Skeletal muscle tissue (tissue), 4 donors: Measurements from ENCODE around the gene MAST3. TPM values are rescaled to one million over a fixed set of nuclear protein-coding genes. Genes with fewer than 3 reads are reported as not detected.
"Not testable (repeated sequence)": the region's sequence is repeated elsewhere in the genome, so short reads cannot be mapped to it uniquely, and the experiment has no call there.

Experiments
- H3K27ac ChIP-seq: one replicate; pipeline ENCODE4 v1.7.0; 2013; ENCODE audit warnings: mild to moderate bottlenecking, low read depth, low read length, inconsistent platforms
- H3K27me3 ChIP-seq, 3 donors: one replicate each; pipeline ENCODE4 v1.7.0; 2013; ENCODE audit warnings: low read length in 3 of 3; ENCODE audit not compliant: control insufficient read depth in 3 of 3, insufficient read depth in 3 of 3
- H3K36me3 ChIP-seq, 3 donors: one replicate each; pipeline ENCODE4 v1.7.0; 2013; ENCODE audit warnings: low read length in 3 of 3; ENCODE audit not compliant: control insufficient read depth in 3 of 3, insufficient read depth in 3 of 3
- H3K4me1 ChIP-seq, 3 donors: one replicate each; pipeline ENCODE4 v1.7.0; 2013; ENCODE audit warnings: low read length in 3 of 3, mild to moderate bottlenecking in 3 of 3; ENCODE audit not compliant: control insufficient read depth in 3 of 3, insufficient read depth in 3 of 3
- H3K4me3 ChIP-seq, 3 donors: one replicate each; pipeline ENCODE4 v1.7.0; 2013; ENCODE audit warnings: low read length in 3 of 3
- H3K9ac ChIP-seq, 3 donors: one replicate each; pipeline ENCODE4 v1.7.0; 2013; ENCODE audit warnings: low read length in 3 of 3, mild to moderate bottlenecking in 3 of 3, moderate library complexity in 2 of 3, low read depth in 1 of 3
- H3K9me3 ChIP-seq, 3 donors: one replicate each; pipeline ENCODE4 v1.7.0; 2013; ENCODE audit warnings: low read length in 3 of 3; ENCODE audit not compliant: control insufficient read depth in 3 of 3
- total RNA-seq: library from RNA; depleted of rRNA; stranded (reverse); fragments of >200 nt; gene quantifications from one replicate; pipeline ENCODE4 v1.2.3, GENCODE V29; 2014
- donor health status: Osteomylitis.

MAST3 gene
- total RNA-seq, 1 donor from 2014 or later: 3.7 TPM

GRCh38 chr19:18153556-18154134, 56.1 kb downstream of the MAST3 start:
- Histone ChIP-seq H3K27ac (peak overlapping the region; percentile 91), H3K9me3 (no peaks in the 10 kb centered on the region), H3K4me3 (peak overlapping the region; percentile 74 to 87 (median 80)), H3K4me1 (peaks cover 52 to 64% (median 52%) of the 10 kb centered on the region in 3 donors), H3K27me3 (no peaks in the 10 kb centered on the region), H3K36me3 (peaks cover 0 to 9% (median 9%) of the 10 kb centered on the region in 3 donors), H3K9ac (peak overlapping the region; percentile 89 to 97 (median 91))

- H3K27ac ChIP-seq: peak overlapping the region; percentile 92
- no peaks in the 10 kb centered on the region for H3K27me3 ChIP-seq
- peaks cover 0 to 9% (median 9%) of the 10 kb centered on the region in 3 donors for H3K36me3 ChIP-seq
- H3K4me3 ChIP-seq: no peak overlapping the region
- peaks cover 59 to 71% (median 62%) of the 10 kb centered on the region in 3 donors for H3K4me1 ChIP-seq
- H3K9me3 ChIP-seq: no peaks in the 10 kb centered on the region
- H3K9ac ChIP-seq: peak overlapping the region in 2 of 3 donors; percentile 32 to 87
These were observed 57.8 kb downstream of the MAST3 start for GRCh38 chr19:18155095-18156087.

DNA sequence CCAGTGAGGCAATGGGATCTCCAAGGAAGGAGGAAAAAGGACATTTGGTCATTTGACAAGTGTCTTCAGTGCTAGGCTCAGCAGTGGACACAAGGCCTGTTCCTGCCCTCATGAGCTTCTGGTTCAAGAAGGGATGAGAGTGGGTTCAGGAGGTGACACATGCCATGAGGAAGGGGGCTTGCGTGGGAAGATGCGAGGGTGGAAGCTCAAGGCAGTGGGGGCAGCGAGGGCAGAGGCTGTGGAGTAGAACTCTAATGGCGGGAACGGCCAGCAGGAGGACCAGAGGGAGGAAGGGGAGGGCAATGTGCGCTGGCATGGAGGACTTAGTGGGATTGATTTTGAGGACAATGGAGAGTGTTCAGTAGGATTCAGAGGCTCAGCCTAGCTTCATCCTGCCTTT, 58.7 kb downstream of the MAST3 start:
- Histone ChIP-seq H3K36me3 (peaks cover 0 to 9% (median 9%) of the 10 kb centered on the region in 3 donors), H3K4me3 (peak overlapping the region in 2 of 3 donors; percentile 56 to 61), H3K9me3 (no peaks in the 10 kb centered on the region), H3K27ac (peak overlapping the region; percentile 92), H3K27me3 (no peaks in the 10 kb centered on the region), H3K4me1 (peaks cover 61 to 73% (median 64%) of the 10 kb centered on the region in 3 donors), H3K9ac (peak overlapping the region; percentile 73 to 87 (median 74))

GRCh38 chr19:18156841-18157464, 59.4 kb downstream of the MAST3 start:
- Histone ChIP-seq H3K9ac (peak overlapping the region; percentile 73 to 87 (median 74)), H3K36me3 (peaks cover 4 to 13% (median 11%) of the 10 kb centered on the region in 3 donors), H3K4me3 (peak overlapping the region; percentile 56 to 61 (median 56)), H3K27me3 (no peaks in the 10 kb centered on the region), H3K9me3 (no peaks in the 10 kb centered on the region), H3K4me1 (peaks cover 63 to 72% (median 64%) of the 10 kb centered on the region in 3 donors), H3K27ac (peak overlapping the region; percentile 92)

GRCh38 chr19:18157465-18158063, 60.0 kb downstream of the MAST3 start:
- Histone ChIP-seq H3K4me1 (peaks cover 59 to 71% (median 63%) of the 10 kb centered on the region in 3 donors), H3K36me3 (peaks cover 5 to 18% (median 15%) of the 10 kb centered on the region in 3 donors), H3K9me3 (no peaks in the 10 kb centered on the region), H3K27ac (peak overlapping the region; percentile 92), H3K4me3 (peak overlapping the region; percentile 49 to 56 (median 56)), H3K9ac (peak overlapping the region; percentile 73 to 87 (median 74)), H3K27me3 (no peaks in the 10 kb centered on the region)

DNA sequence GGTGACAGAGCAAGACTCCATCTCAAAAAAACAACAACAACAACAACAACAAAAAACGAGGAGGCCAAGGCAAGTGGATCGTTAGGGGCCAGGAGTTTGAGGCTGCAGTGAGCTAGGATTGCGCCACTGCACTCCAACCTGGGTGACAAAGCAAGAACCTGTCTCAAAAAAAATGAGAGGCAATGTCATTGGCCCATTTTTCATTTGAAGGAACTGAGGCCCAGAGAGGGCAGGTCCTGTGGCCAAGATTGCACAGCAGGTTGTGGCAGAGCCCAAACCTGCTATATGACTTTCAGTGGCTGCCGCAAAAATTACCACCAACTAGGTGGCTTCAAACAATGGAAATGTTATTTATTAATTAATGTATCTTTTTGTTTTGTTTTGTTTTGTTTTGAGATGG, 60.9 kb downstream of the MAST3 start:
- H3K27me3 ChIP-seq: no peaks in the 10 kb centered on the region
- no peak overlapping the region for H3K4me3 ChIP-seq
- peaks cover 13 to 26% (median 23%) of the 10 kb centered on the region in 3 donors for H3K36me3 ChIP-seq
- H3K9ac ChIP-seq: no peak overlapping the region
- H3K9me3 ChIP-seq: no peaks in the 10 kb centered on the region
- peaks cover 58 to 69% (median 61%) of the 10 kb centered on the region in 3 donors for H3K4me1 ChIP-seq
- H3K27ac ChIP-seq: no peak overlapping the region

DNA sequence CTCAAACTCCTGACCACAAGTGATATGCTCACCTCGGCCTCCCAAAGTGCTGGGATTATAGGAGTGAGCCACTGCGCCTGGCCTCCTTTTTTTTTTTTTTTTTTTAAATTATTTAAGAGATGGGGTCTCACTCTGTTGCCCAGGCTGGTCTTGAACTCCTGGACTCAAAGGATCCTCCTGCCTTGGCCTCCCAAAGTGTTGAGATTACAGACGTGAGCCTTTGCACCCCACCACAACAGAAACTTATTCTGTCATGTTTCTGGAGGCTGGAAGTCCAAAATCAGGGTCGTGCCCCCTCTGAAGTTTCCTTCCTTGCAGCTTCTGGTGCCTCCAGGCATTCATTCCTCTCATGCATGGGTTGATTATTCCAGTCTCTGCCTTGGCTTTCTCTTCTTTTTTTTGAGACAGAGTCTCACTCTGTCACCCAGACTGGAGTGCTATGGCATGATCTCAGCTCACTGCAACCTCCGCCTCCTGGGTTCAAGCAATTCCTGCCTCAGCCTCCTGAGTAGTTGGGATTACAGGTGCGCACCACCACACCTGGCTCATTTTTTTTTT, 61.6 kb downstream of the MAST3 start:
- not testable (repeated sequence) for H3K27ac ChIP-seq, H3K27me3 ChIP-seq, H3K4me3 ChIP-seq, H3K9ac ChIP-seq, H3K9me3 ChIP-seq
- H3K36me3 ChIP-seq: peaks cover 16 to 28% (median 25%) of the 10 kb centered on the region in 3 donors
- H3K4me1 ChIP-seq: peaks cover 53 to 63% (median 57%) of the 10 kb centered on the region in 3 donors

DNA sequence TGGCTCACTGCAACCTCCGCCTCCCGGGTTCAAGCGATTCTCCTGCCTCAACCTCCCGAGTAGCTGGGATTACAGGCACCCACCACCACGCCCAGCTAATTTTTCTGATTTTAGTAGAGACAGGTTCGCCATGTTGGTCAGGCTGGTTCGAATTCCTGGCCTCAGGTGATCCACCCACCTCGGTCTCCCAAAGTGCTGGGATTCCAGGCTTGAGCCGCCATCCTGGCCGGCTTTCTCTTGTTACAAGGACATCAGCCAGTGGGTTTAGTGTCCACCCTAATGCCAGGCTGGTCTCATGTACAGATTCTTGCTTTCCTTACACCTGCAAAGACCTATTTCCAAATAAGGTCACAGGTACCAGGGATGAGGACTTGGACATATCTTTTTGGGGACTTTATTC, 62.2 kb downstream of the MAST3 start:
- Histone ChIP-seq H3K4me1 (peaks cover 48 to 58% (median 52%) of the 10 kb centered on the region in 3 donors), H3K4me3 (no peak overlapping the region), H3K27ac (peak overlapping the region; percentile 25), H3K36me3 (peaks cover 20 to 28% (median 25%) of the 10 kb centered on the region in 3 donors), H3K9ac (peak overlapping the region in 1 of 3 donors; percentile 76), H3K27me3 (no peaks in the 10 kb centered on the region), H3K9me3 (no peaks in the 10 kb centered on the region)

DNA sequence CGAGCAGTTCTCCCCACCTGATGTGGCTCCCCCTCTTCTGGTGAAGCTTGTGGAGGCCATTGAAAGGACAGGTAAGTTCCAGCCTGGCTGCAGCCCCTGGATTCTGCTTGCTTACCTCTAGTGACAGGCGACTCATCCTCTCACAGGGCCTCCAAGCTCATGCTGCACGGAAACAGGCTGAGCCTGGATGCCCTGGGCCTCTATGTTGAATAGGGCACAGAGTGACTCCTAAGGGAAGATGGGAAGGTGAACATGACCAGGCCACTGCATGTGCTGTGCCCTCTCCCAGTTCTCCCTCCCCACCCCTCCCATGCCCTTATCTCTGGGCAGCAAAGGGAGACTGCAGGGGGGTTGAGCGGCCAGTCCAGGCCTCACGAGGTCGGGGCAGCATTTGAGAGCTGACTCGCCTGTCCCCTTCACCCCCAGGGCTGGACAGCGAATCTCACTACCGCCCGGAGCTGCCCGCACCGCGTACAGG, 63.0 kb downstream of the MAST3 start:
- H3K27ac ChIP-seq: peak overlapping the region; percentile 68
- H3K9me3 ChIP-seq: no peaks in the 10 kb centered on the region
- H3K4me3 ChIP-seq: peak overlapping the region; percentile 9 to 60 (median 58)
- H3K27me3 ChIP-seq: no peaks in the 10 kb centered on the region
- H3K36me3 ChIP-seq: peaks cover 23 to 29% (median 23%) of the 10 kb centered on the region in 3 donors
- peak overlapping the region; percentile 51 to 76 (median 65) for H3K9ac ChIP-seq
- peaks cover 44 to 53% (median 48%) of the 10 kb centered on the region in 3 donors for H3K4me1 ChIP-seq
